ENCODE measurements around the gene MOSPD3.

- no peak for TF ChIP-seq CTCF (IDR thresholded peaks at IDR 0.05)
- no peak for TF ChIP-seq POLR2A (IDR thresholded peaks at IDR 0.05)
Observed at GRCh38 chr7:100586266-100587025, 25.9 kb upstream of the MOSPD3 start, which contains the start of gene FBXO24.
